A549 (cell line): ENCODE data around the gene CD69. TPM values are rescaled to one million over a fixed set of nuclear protein-coding genes. Genes with fewer than 3 reads are reported as not detected.
"Not testable (repeated sequence)": the region's sequence is repeated elsewhere in the genome, so short reads cannot be mapped to it uniquely, and the experiment has no call there.

Experiments
- ATAC-seq, 2 experiments: fragments of 200-7000 bp in 1 of 2; fragments of >200 bp in 1 of 2; cut with Nextera tagmentation in 1 of 2; cut with Tn5 transposase in 1 of 2; 3 replicates each; pipeline versions ENCODE4 v1.8.0 to v1.9.1; 2018 to 2020; ENCODE audit warnings: mild to moderate bottlenecking in 1 of 2, moderate library complexity in 1 of 2
- CTCF ChIA-PET: fragments of 300-600 bp; sonication (Branson Sonifier 250); formaldehyde crosslinking; extraction: SDS; loops from one replicate; lab custom pipeline; 2021; ENCODE audit warnings: antibody characterized with exemption, inconsistent platforms; lab: Yijun Ruan, JAX
- POLR2A ChIA-PET: fragments of 350-600 bp; formaldehyde crosslinking; extraction: SDS; loops from one replicate; lab custom pipeline; 2021; ENCODE audit warnings: antibody characterized with exemption, inconsistent platforms; lab: Yijun Ruan, JAX
- DNase-seq, 2 experiments: peaks; one replicate each; pipeline versions ENCODE4 v3.0.0 to v3.0.0-alpha.2; 2011 to 2016; ENCODE audit warnings: low read depth in 1 of 2, low spot score in 1 of 2
- FAIRE-seq: peaks from 2 replicates; lab custom pipeline; 2011; peaks lifted over from hg19 to GRCh38; lab: Jason Lieb, UNC
- H3K27ac ChIP-seq, 2 experiments: fragments of >200 bp; sonication (Bioruptor Twin); formaldehyde crosslinking; 3 replicates each; pipeline ENCODE4 v1.5.1; 2016 to 2017
- H3K4me1 ChIP-seq: fragments of >200 bp; sonication (Bioruptor Twin); formaldehyde crosslinking; 3 replicates; pipeline ENCODE4 v1.6.1; 2016
- H3K4me2 ChIP-seq: fragments of >200 bp; sonication (Bioruptor Twin); formaldehyde crosslinking; 3 replicates; pipeline ENCODE4 v1.6.1; 2016
- H3K4me3 ChIP-seq: fragments of >200 bp; sonication (Bioruptor Twin); formaldehyde crosslinking; 3 replicates; pipeline ENCODE4 v1.5.1; 2016
- H3K9me3 ChIP-seq: fragments of >200 bp; sonication (Bioruptor Twin); formaldehyde crosslinking; 3 replicates; pipeline ENCODE4 v1.6.1; 2016
- CBX8 ChIP-seq: fragments of 200-600 bp; sonication (generic); IDR thresholded peaks from 2 replicates; pipeline ENCODE4 v1.6.1; 2016
- CEBPB ChIP-seq, 2 experiments: fragments of >200 bp in 1 of 2; sonication (Bioruptor Twin) in 1 of 2; formaldehyde crosslinking in 1 of 2; IDR thresholded peaks; 2 replicates each; pipeline ENCODE4 v1.6.1; 2012 to 2016
- EHF ChIP-seq: fragments of 250-450 bp; sonication (Bioruptor Pico); IDR thresholded peaks from 2 replicates; pipeline ENCODE4 v1.5.0; 2020; ENCODE audit warnings: mild to moderate bottlenecking
- EP300 ChIP-seq, 2 experiments: fragments of >200 bp; sonication (Bioruptor Twin); formaldehyde crosslinking; IDR thresholded peaks; 2 replicates in 1 of 2; 3 replicates in 1 of 2; pipeline ENCODE4 v1.6.1; 2016 to 2017
- FOXS1 ChIP-seq: fragments of 250-450 bp; sonication (Bioruptor Pico); IDR thresholded peaks from 2 replicates; pipeline ENCODE4 v1.5.0; 2020; ENCODE audit warnings: mild to moderate bottlenecking, moderate library complexity
- HEYL ChIP-seq: fragments of 250-450 bp; sonication (Bioruptor Pico); IDR thresholded peaks from 2 replicates; pipeline ENCODE4 v1.8.0; 2021; ENCODE audit warnings: mild to moderate bottlenecking, moderate library complexity
- HOXB13 ChIP-seq: fragments of 250-450 bp; sonication (Bioruptor Pico); IDR thresholded peaks from 2 replicates; pipeline ENCODE4 v1.5.0; 2020; ENCODE audit warnings: low read depth, mild to moderate bottlenecking, moderate library complexity
- HOXB5 ChIP-seq: fragments of 250-450 bp; sonication (Bioruptor Pico); IDR thresholded peaks from 2 replicates; pipeline ENCODE4 v1.5.0; 2020; ENCODE audit warnings: mild to moderate bottlenecking, moderate library complexity
- MAZ ChIP-seq: fragments of 150-350 bp; IDR thresholded peaks from 2 replicates; pipeline ENCODE4 v1.6.1; 2014; ENCODE audit warnings: antibody characterized with exemption, low read depth, low read length, borderline replicate concordance
- MYC ChIP-seq: IDR thresholded peaks from 2 replicates; pipeline ENCODE4 v1.6.1; 2012; ENCODE audit warnings: mild to moderate bottlenecking, inconsistent platforms, low read length, improper control_type of control experiment, borderline replicate concordance
- NFE2L2 ChIP-seq: fragments of 150-350 bp; conservative IDR thresholded peaks from 2 replicates; pipeline ENCODE4 v1.6.1; 2014; ENCODE audit warnings: low read length
- NPAS2 ChIP-seq: fragments of 250-450 bp; sonication (Bioruptor Pico); IDR thresholded peaks from 2 replicates; pipeline ENCODE4 v1.8.0; 2022; ENCODE audit warnings: mild to moderate bottlenecking, moderate library complexity, borderline replicate concordance
- NR3C1 ChIP-seq: fragments of >200 bp; sonication (Bioruptor Twin); formaldehyde crosslinking; IDR thresholded peaks from 3 replicates; pipeline ENCODE4 v1.6.1; 2017
- PHF8 ChIP-seq: fragments of 200-600 bp; sonication (generic); IDR thresholded peaks from 2 replicates; pipeline ENCODE4 v1.6.1; 2016; ENCODE audit warnings: low read depth, mild to moderate bottlenecking, antibody characterized with exemption, moderate library complexity, borderline replicate concordance
- POLR2AphosphoS2 ChIP-seq: conservative IDR thresholded peaks from 2 replicates; pipeline ENCODE4 v1.6.1; 2012; ENCODE audit warnings: low read length, improper control_type of control experiment, inconsistent platforms
- RFX5 ChIP-seq: fragments of 450-650 bp; IDR thresholded peaks from 2 replicates; pipeline ENCODE4 v1.7.1; 2014; ENCODE audit warnings: antibody characterized with exemption, mild to moderate bottlenecking, moderate library complexity
- RNF2 ChIP-seq: fragments of 200-600 bp; sonication (generic); IDR thresholded peaks from 2 replicates; pipeline ENCODE4 v1.6.1; 2016; ENCODE audit warnings: low read depth, mild to moderate bottlenecking, antibody characterized with exemption, moderate library complexity, borderline replicate concordance
- TFCP2L1 ChIP-seq: fragments of 250-450 bp; sonication (Bioruptor Pico); IDR thresholded peaks from 2 replicates; pipeline ENCODE4 v1.5.0; 2021; ENCODE audit warnings: mild to moderate bottlenecking
- USF2 ChIP-seq: fragments of 450-650 bp; IDR thresholded peaks from 2 replicates; pipeline ENCODE4 v1.6.1; 2014; ENCODE audit warnings: antibody characterized with exemption
- WGBS: methylation state at CpG from one replicate; pipeline ENCODE4 v1.1.6; 2017; ENCODE audit errors: missing lambda C conversion rate; 5-methylcytosine and 5-hydroxymethylcytosine counted together
- polyA plus RNA-seq, 4 experiments: library from polyadenylated mRNA; depleted of rRNA in 3 of 4; stranded (reverse); fragments of >200 nt; fragmentation: RNase III in 1 of 4; extraction: RNeasy Plus Mini Kit Qiagen cat#74134 plus additional on column Dnase treatment in 1 of 4; gene quantifications; 2 replicates in 3 of 4; 3 replicates in 1 of 4; pipeline ENCODE4 v1.2.3, GENCODE V29; 2011 to 2017
- TF ChIP-seq, protein P1 (sequence below): fragments of 200-600 bp; sonication (generic); IDR thresholded peaks from 2 replicates; pipeline ENCODE4 v1.6.1; 2016; ENCODE audit warnings: antibody characterized with exemption, mild to moderate bottlenecking, moderate library complexity
- TF ChIP-seq, protein P2 (sequence below): IDR thresholded peaks from 2 replicates; pipeline ENCODE4 v1.6.1; 2012

The CD69 gene
- polyA plus RNA-seq, 2 of the 4 experiments (the other 2 are of a cell fraction) = not detected

- no peak for TF ChIP-seq HOXB5
- no peak for TF ChIP-seq NR3C1
- TF ChIP-seq NFE2L2 = no peak
- TF ChIP-seq MYC = no peak
- TF ChIP-seq, protein P1, sequence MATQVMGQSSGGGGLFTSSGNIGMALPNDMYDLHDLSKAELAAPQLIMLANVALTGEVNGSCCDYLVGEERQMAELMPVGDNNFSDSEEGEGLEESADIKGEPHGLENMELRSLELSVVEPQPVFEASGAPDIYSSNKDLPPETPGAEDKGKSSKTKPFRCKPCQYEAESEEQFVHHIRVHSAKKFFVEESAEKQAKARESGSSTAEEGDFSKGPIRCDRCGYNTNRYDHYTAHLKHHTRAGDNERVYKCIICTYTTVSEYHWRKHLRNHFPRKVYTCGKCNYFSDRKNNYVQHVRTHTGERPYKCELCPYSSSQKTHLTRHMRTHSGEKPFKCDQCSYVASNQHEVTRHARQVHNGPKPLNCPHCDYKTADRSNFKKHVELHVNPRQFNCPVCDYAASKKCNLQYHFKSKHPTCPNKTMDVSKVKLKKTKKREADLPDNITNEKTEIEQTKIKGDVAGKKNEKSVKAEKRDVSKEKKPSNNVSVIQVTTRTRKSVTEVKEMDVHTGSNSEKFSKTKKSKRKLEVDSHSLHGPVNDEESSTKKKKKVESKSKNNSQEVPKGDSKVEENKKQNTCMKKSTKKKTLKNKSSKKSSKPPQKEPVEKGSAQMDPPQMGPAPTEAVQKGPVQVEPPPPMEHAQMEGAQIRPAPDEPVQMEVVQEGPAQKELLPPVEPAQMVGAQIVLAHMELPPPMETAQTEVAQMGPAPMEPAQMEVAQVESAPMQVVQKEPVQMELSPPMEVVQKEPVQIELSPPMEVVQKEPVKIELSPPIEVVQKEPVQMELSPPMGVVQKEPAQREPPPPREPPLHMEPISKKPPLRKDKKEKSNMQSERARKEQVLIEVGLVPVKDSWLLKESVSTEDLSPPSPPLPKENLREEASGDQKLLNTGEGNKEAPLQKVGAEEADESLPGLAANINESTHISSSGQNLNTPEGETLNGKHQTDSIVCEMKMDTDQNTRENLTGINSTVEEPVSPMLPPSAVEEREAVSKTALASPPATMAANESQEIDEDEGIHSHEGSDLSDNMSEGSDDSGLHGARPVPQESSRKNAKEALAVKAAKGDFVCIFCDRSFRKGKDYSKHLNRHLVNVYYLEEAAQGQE = no peak
Observed at GRCh38 chr12:9717070-9717925, 43.4 kb downstream of the CD69 start (continued).

DNA sequence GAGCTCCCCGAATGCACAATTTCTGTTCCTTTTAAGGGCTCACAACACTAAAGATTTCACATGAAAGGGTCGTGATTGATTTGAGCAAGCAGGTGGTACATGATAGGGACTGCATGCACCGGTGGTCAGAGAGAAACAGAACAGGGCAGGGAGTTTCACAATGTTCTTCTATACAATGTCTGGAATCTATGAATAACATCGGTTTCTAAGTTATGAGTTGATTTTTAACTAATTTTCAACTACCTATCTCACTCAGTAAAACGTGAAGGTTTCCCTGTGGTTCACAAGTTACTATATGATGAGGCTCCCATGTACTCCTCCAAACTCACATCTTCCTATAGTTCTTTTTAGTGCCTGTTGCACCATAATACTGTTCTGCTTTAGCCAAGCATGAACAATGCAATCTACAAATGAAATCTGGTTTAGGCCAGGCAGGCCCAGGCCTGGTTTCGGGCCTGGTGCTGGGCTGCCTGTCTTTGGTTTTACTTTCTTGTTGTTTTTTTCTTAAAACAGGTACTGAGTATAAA, 47.6 kb downstream of the CD69 start:
- 59% methylated on average over 6 of the region's 6 CpGs for WGBS
- H3K27ac ChIP-seq, ATAC-seq, DNase-seq, H3K4me2 ChIP-seq, H3K9me3 ChIP-seq, FAIRE-seq, POLR2A ChIA-PET, H3K4me1 ChIP-seq, H3K4me3 ChIP-seq: not testable (repeated sequence)
- CTCF ChIA-PET = interaction anchor here (1.0 kb wide), 1 partner anchor 38 kb away, joined by 3 read pairs; no protein-coding TSS in a partner anchor

- DNase-seq = no peak
- FAIRE-seq = no peak
- WGBS = 76% methylated on average over 1 of the region's 1 CpG
- TF ChIP-seq USF2 (no peak), EP300 (IDR thresholded peaks at IDR 0.05) (no peak), NPAS2 (no peak), MAZ (no peak), NFE2L2 (no peak), PHF8 (no peak), RNF2 (no peak), POLR2AphosphoS2 (no peak), CEBPB (IDR thresholded peaks at IDR 0.05) (no peak), EHF (CRISPR knock-in tag) (no peak), TFCP2L1 (CRISPR knock-in tag) (no peak), CBX8 (no peak), HEYL (CRISPR knock-in tag) (no peak), FOXS1 (no peak), HOXB13 (CRISPR knock-in tag) (no peak), RFX5 (no peak)
- TF ChIP-seq, protein P2, sequence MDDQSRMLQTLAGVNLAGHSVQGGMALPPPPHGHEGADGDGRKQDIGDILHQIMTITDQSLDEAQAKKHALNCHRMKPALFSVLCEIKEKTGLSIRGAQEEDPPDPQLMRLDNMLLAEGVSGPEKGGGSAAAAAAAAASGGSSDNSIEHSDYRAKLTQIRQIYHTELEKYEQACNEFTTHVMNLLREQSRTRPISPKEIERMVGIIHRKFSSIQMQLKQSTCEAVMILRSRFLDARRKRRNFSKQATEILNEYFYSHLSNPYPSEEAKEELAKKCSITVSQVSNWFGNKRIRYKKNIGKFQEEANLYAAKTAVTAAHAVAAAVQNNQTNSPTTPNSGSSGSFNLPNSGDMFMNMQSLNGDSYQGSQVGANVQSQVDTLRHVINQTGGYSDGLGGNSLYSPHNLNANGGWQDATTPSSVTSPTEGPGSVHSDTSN = no peak
- Histone ChIP-seq H3K4me2 (no peak overlapping the region), H3K27ac (no peak overlapping the region), H3K4me1 (no peaks in the 10 kb centered on the region), H3K4me3 (no peak overlapping the region), H3K9me3 (no peaks in the 10 kb centered on the region)
- POLR2A ChIA-PET = no interaction called here
- ATAC-seq = no peak
- CTCF ChIA-PET = interaction anchor here (0.9 to 2.6 kb wide), 6 partner anchors 31 to 441 kb away, joined by 3 to 8 read pairs (median 4); no protein-coding TSS in a partner anchor
Observed at GRCh38 chr12:9711664-9712063, 49.0 kb downstream of the CD69 start.
